Calu3 (cell line): Measurements from ENCODE around the gene CRACR2A. TPM values are rescaled to one million over a fixed set of nuclear protein-coding genes. Genes with fewer than 3 reads are reported as not detected.

Experiments used
- BruUV-seq: library from RNA; stranded (reverse); fragments of 400-500 nt; replicated peaks from 2 replicates; lab custom pipeline; 2021; lab: Mats Ljungman, UMichigan
- CTCF ChIA-PET: fragments of 300-600 bp; sonication (Branson Sonifier 250); formaldehyde crosslinking; loops from one replicate; lab custom pipeline; 2022; ENCODE audit warnings: antibody characterized with exemption; lab: Charles Lee
- DNase-seq: peaks from one replicate; pipeline ENCODE4 v3.0.0; 2022
- H3K27ac Mint-ChIP-seq: one replicate; pipeline ENCODE4 v1.8.0; 2022; ENCODE audit warnings: mixed read lengths; ENCODE audit not compliant: unreplicated experiment
- H3K27me3 Mint-ChIP-seq: one replicate; pipeline ENCODE4 v1.8.0; 2022; ENCODE audit warnings: mixed read lengths; ENCODE audit not compliant: unreplicated experiment
- H3K36me3 Mint-ChIP-seq: one replicate; pipeline ENCODE4 v1.8.0; 2022; ENCODE audit warnings: mild to moderate bottlenecking, moderate library complexity, mixed read lengths; ENCODE audit not compliant: insufficient read depth, unreplicated experiment
- H3K4me1 Mint-ChIP-seq: one replicate; pipeline ENCODE4 v1.8.0; 2022; ENCODE audit warnings: mild to moderate bottlenecking, low read depth, mixed read lengths; ENCODE audit not compliant: unreplicated experiment
- H3K4me3 Mint-ChIP-seq: one replicate; pipeline ENCODE4 v1.8.0; 2022; ENCODE audit warnings: mild to moderate bottlenecking, low read depth, moderate library complexity, mixed read lengths; ENCODE audit not compliant: unreplicated experiment
- H3K9me3 Mint-ChIP-seq: one replicate; pipeline ENCODE4 v1.8.0; 2022; ENCODE audit warnings: low read depth, mixed read lengths; ENCODE audit not compliant: unreplicated experiment
- intact Hi-C: fragments of 100-400 bp; cut with micrococcal nuclease; formaldehyde crosslinking; loops from one replicate; pipeline ENCODE4 v1.10.0; 2022; ENCODE audit not compliant: unreplicated experiment
- total RNA-seq: library from RNA; stranded (reverse); gene quantifications from 2 replicates; pipeline ENCODE4 v1.2.3, GENCODE V29; 2022
- TF ChIP-seq, protein P1 (sequence below): fragments of 200-600 bp; IDR thresholded peaks from one replicate; pipeline ENCODE4 v1.8.0; 2022; ENCODE audit warnings: antibody characterized with exemption; ENCODE audit not compliant: unreplicated experiment

The CRACR2A gene
- total RNA-seq, 1 experiment from 2014 or later, result 9.5 TPM

DNA sequence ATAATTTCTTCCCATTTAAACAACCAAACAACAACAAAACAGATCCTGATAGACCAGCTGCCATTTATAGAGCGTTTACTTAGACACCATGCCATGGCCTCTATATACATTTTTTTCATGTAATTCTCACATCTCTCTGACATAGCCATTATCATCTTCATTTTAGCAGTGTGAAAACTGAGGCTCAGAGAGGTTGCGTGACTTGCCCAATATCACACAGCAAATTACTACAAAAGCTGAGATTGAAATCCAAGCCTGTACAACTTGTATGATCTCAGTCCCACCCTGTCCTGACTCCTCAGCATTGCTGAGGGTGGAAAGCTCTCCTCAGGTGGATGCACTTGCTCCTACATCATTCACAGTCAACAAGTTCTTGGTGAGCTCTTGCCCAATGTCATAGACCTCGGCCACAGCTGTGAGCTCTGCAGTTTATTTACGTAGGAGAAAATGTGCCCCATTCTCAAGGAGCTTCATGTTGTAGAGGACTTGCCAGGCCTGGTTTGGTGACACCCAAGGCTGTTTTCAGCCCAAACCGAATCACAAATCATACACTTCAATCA is 55.5 kb downstream of the CRACR2A start:
- Mint-ChIP-seq H3K4me1 (no peaks in the 10 kb centered on the region), H3K9me3 (no peaks in the 10 kb centered on the region), H3K27ac (no peak overlapping the region), H3K27me3 (peaks cover under 1% of the 10 kb centered on the region), H3K36me3 (no peaks in the 10 kb centered on the region), H3K4me3 (no peak overlapping the region)
- no peak for DNase-seq
- TF ChIP-seq, protein P1, sequence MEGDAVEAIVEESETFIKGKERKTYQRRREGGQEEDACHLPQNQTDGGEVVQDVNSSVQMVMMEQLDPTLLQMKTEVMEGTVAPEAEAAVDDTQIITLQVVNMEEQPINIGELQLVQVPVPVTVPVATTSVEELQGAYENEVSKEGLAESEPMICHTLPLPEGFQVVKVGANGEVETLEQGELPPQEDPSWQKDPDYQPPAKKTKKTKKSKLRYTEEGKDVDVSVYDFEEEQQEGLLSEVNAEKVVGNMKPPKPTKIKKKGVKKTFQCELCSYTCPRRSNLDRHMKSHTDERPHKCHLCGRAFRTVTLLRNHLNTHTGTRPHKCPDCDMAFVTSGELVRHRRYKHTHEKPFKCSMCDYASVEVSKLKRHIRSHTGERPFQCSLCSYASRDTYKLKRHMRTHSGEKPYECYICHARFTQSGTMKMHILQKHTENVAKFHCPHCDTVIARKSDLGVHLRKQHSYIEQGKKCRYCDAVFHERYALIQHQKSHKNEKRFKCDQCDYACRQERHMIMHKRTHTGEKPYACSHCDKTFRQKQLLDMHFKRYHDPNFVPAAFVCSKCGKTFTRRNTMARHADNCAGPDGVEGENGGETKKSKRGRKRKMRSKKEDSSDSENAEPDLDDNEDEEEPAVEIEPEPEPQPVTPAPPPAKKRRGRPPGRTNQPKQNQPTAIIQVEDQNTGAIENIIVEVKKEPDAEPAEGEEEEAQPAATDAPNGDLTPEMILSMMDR, result no peak
- intact Hi-C loops, result no loop called here
- BruUV-seq, result no TSS peak
- CTCF ChIA-PET, result no interaction called here

- intact Hi-C loops, result no loop called here
- peaks cover 2% of the 10 kb centered on the region for H3K9me3 Mint-ChIP-seq
- H3K27ac Mint-ChIP-seq, result no peak overlapping the region
- H3K27me3 Mint-ChIP-seq, result peaks cover 26% of the 10 kb centered on the region
- CTCF ChIA-PET, result no interaction called here
- no peaks in the 10 kb centered on the region for H3K36me3 Mint-ChIP-seq
- no peak for DNase-seq
- H3K4me1 Mint-ChIP-seq, result no peaks in the 10 kb centered on the region
- TF ChIP-seq, protein P1, result no peak
- BruUV-seq, result no TSS peak
- H3K4me3 Mint-ChIP-seq, result no peak overlapping the region
These were observed 58.2 kb downstream of the CRACR2A start for GRCh38 chr12:3694673-3695072.

GRCh38 chr12:3692616-3693365 is 60.1 kb downstream of the CRACR2A start:
- TF ChIP-seq, protein P1, result no peak
- intact Hi-C loops, result no loop called here
- Mint-ChIP-seq H3K36me3 (no peaks in the 10 kb centered on the region), H3K4me1 (no peaks in the 10 kb centered on the region), H3K9me3 (peaks cover 2% of the 10 kb centered on the region), H3K4me3 (no peak overlapping the region), H3K27me3 (peaks cover 31% of the 10 kb centered on the region), H3K27ac (no peak overlapping the region)
- CTCF ChIA-PET, result no interaction called here
- no peak for DNase-seq
- no TSS peak for BruUV-seq

GRCh38 chr12:3686463-3686862 is 66.4 kb downstream of the CRACR2A start:
- Mint-ChIP-seq H3K4me1 (no peaks in the 10 kb centered on the region), H3K36me3 (no peaks in the 10 kb centered on the region), H3K27me3 (peaks cover 22% of the 10 kb centered on the region), H3K27ac (no peak overlapping the region), H3K4me3 (no peak overlapping the region), H3K9me3 (peaks cover 2% of the 10 kb centered on the region)
- TF ChIP-seq, protein P1, result no peak
- no TSS peak for BruUV-seq
- intact Hi-C loops, result no loop called here
- CTCF ChIA-PET, result no interaction called here
- no peak for DNase-seq
